HCT116 (cell line): ENCODE results near the gene VCAN. TPM values are rescaled to one million over a fixed set of nuclear protein-coding genes. Genes with fewer than 3 reads are reported as not detected.

ENCODE experiments used
- ATAC-seq: fragments of 200-7000 bp; cut with Tn5 transposase; 2 replicates; pipeline ENCODE4 v1.9.1; 2020; ENCODE audit warnings: mild to moderate bottlenecking, moderate library complexity
- BruUV-seq: library from RNA; stranded (reverse); fragments of 400-500 nt; replicated peaks from 2 replicates; lab custom pipeline; 2021; lab: Mats Ljungman, UMichigan
- CTCF ChIA-PET: fragments of 300-600 bp; sonication (Branson Sonifier 250); formaldehyde crosslinking; loops from one replicate; lab custom pipeline; 2021; ENCODE audit warnings: antibody characterized with exemption; lab: Charles Lee
- POLR2A ChIA-PET: fragments of 300-600, 350-600 bp; sonication (Branson Sonifier 250); formaldehyde crosslinking; loops from one replicate; lab custom pipeline; 2021; ENCODE audit warnings: antibody characterized with exemption; lab: Charles Lee
- RAD21 ChIA-PET, 2 experiments: fragments of 300-600 bp; sonication (Branson Sonifier 250); formaldehyde crosslinking; loops; one replicate each; lab custom pipeline; 2023; ENCODE audit warnings: low total read pairs in 2 of 2; ENCODE audit not compliant: uncharacterized antibody in 2 of 2, unreplicated experiment in 2 of 2, low non-redundant PET in 1 of 2; lab: Charles Lee
- DNase-seq: peaks from one replicate; pipeline ENCODE4 v3.0.0-alpha.2; 2010; ENCODE audit warnings: low read depth, low spot score
- H2AFZ ChIP-seq: fragments of 200-600 bp; shearing (Covaris generic), sonication (generic); 2 replicates; pipeline ENCODE4 v1.6.1; 2017; ENCODE audit warnings: low read depth, mixed run types, mixed read lengths, antibody characterized with exemption, low read length; ENCODE audit not compliant: poor library complexity, severe bottlenecking
- H3K27ac ChIP-seq: 2 replicates; pipeline ENCODE4 v1.5.1; 2012; ENCODE audit warnings: low read depth, low read length
- H3K27me3 ChIP-seq: fragments of 200-600 bp; sonication (generic); 2 replicates; pipeline ENCODE4 v1.6.1; 2016; ENCODE audit warnings: mixed run types, low read length, mixed read lengths; ENCODE audit not compliant: insufficient read depth
- H3K36me3 ChIP-seq, 2 experiments: fragments of 200-500 bp in 1 of 2; fragments of 200-600 bp in 1 of 2; sonication (Bioruptor generic) in 1 of 2; sonication (generic) in 1 of 2; 2 replicates each; pipeline versions ENCODE4 v1.5.1 to v1.6.1; 2014 to 2016; ENCODE audit warnings: low read length in 2 of 2, inconsistent platforms in 1 of 2, mixed read lengths in 1 of 2, mixed run types in 1 of 2; ENCODE audit not compliant: insufficient read depth in 2 of 2, control insufficient read depth in 1 of 2
- H3K4me1 ChIP-seq, 2 experiments: fragments of 200-600 bp in 1 of 2; sonication (generic) in 1 of 2; 2 replicates each; pipeline versions ENCODE4 v1.5.1 to v1.6.1; 2012 to 2017; ENCODE audit warnings: low read length in 2 of 2, inconsistent platforms in 1 of 2, mild to moderate bottlenecking in 1 of 2, mixed read lengths in 1 of 2, mixed run types in 1 of 2, moderate library complexity in 1 of 2; ENCODE audit not compliant: insufficient read depth in 2 of 2, control insufficient read depth in 1 of 2
- H3K4me2 ChIP-seq: fragments of 200-600 bp; sonication (generic); 2 replicates; pipeline ENCODE4 v1.6.1; 2017; ENCODE audit warnings: mixed run types, low read length, mixed read lengths
- H3K4me3 ChIP-seq, 2 experiments: fragments of 200-600 bp in 1 of 2; sonication (generic) in 1 of 2; replicated peaks in 1 of 2; 2 replicates each; pipeline ENCODE4 v1.5.1; 2011 to 2016; ENCODE audit warnings: low read length in 2 of 2, control low read depth in 1 of 2, low read depth in 1 of 2, mild to moderate bottlenecking in 1 of 2, mixed read lengths in 1 of 2, mixed run types in 1 of 2
- H3K79me2 ChIP-seq: fragments of 200-600 bp; sonication (generic); 2 replicates; pipeline ENCODE4 v1.6.1; 2017; ENCODE audit warnings: mild to moderate bottlenecking, mixed run types, low read length, moderate library complexity, mixed read lengths; ENCODE audit not compliant: insufficient read depth
- H3K9ac ChIP-seq: fragments of 200-600 bp; sonication (generic); 2 replicates; pipeline ENCODE4 v1.6.1; 2016; ENCODE audit warnings: low read length, mixed read lengths
- H3K9me2 ChIP-seq: fragments of 200-600 bp; sonication (generic), shearing (Covaris generic); 2 replicates; pipeline ENCODE4 v1.6.1; 2017; ENCODE audit warnings: mixed run types, mild to moderate bottlenecking, moderate library complexity; ENCODE audit not compliant: insufficient read depth
- H3K9me3 ChIP-seq, 2 experiments: fragments of 200-500 bp in 1 of 2; fragments of 200-600 bp in 1 of 2; sonication (Bioruptor generic) in 1 of 2; sonication (generic) in 1 of 2; 2 replicates each; pipeline ENCODE4 v1.6.1; 2014 to 2017; ENCODE audit warnings: low read length in 2 of 2, mixed read lengths in 2 of 2, inconsistent platforms in 1 of 2, low read depth in 1 of 2, mild to moderate bottlenecking in 1 of 2, mixed run types in 1 of 2, moderate library complexity in 1 of 2; ENCODE audit not compliant: control insufficient read depth in 1 of 2, insufficient read depth in 1 of 2
- H4K20me1 ChIP-seq: fragments of 200-600 bp; sonication (generic), shearing (Covaris generic); 2 replicates; pipeline ENCODE4 v1.6.1; 2017; ENCODE audit warnings: mixed run types, mild to moderate bottlenecking, moderate library complexity; ENCODE audit not compliant: insufficient read depth
- CBX3 ChIP-seq: IDR thresholded peaks from 2 replicates; pipeline ENCODE4 v1.6.1; 2012; ENCODE audit warnings: low read depth
- ELF1 ChIP-seq: IDR thresholded peaks from 2 replicates; pipeline ENCODE4 v1.6.1; 2012; ENCODE audit warnings: low read depth, borderline replicate concordance
- EZH2 ChIP-seq: fragments of 200-600 bp; sonication (generic); IDR thresholded peaks from 2 replicates; pipeline ENCODE4 v1.6.1; 2017; ENCODE audit warnings: antibody characterized with exemption, mixed run types
- POLR2A ChIP-seq: IDR thresholded peaks from 2 replicates; pipeline ENCODE4 v1.7.0; 2011; ENCODE audit warnings: borderline replicate concordance; ENCODE audit not compliant: insufficient read depth, insufficient read length; ENCODE audit errors: extremely low read depth
- SIN3A ChIP-seq: IDR thresholded peaks from 2 replicates; pipeline ENCODE4 v1.6.1; 2012; ENCODE audit warnings: low read depth
- SP1 ChIP-seq: IDR thresholded peaks from 2 replicates; pipeline ENCODE4 v1.6.1; 2012; ENCODE audit warnings: low read depth
- TCF7L2 ChIP-seq: IDR thresholded peaks from 2 replicates; pipeline ENCODE4 v1.7.0; 2011; ENCODE audit warnings: borderline replicate concordance, inconsistent platforms; ENCODE audit not compliant: insufficient read depth, insufficient read length; ENCODE audit errors: extremely low read depth
- YY1 ChIP-seq: IDR thresholded peaks from 2 replicates; pipeline ENCODE4 v1.6.1; 2011; ENCODE audit warnings: low read length, low read depth, moderate library complexity, mild to moderate bottlenecking; ENCODE audit not compliant: insufficient replicate concordance; ENCODE audit errors: extremely low read depth
- ZFX ChIP-seq: fragments of 450-650 bp; IDR thresholded peaks from 2 replicates; pipeline ENCODE4 v1.6.1; 2017
- intact Hi-C: fragments of 100-400 bp; cut with micrococcal nuclease; formaldehyde crosslinking; loops from 2 replicates; pipeline ENCODE4 v1.10.0; 2022
- total RNA-seq: library from RNA; stranded (reverse); gene quantifications from one replicate; pipeline ENCODE4 v1.2.1, GENCODE V29; 2021; ENCODE audit not compliant: unreplicated experiment
- TF ChIP-seq, protein P1 (sequence below): IDR thresholded peaks from 2 replicates; pipeline ENCODE4 v1.6.1; 2012; ENCODE audit warnings: low read depth
- TF ChIP-seq, protein P2 (sequence below): IDR thresholded peaks from 2 replicates; pipeline ENCODE4 v1.6.1; 2011; ENCODE audit warnings: mild to moderate bottlenecking, low read length, moderate library complexity; ENCODE audit not compliant: insufficient replicate concordance; ENCODE audit errors: extremely low read depth
- TF ChIP-seq, protein P3 (sequence below): IDR thresholded peaks from 2 replicates; pipeline ENCODE4 v1.6.1; 2012
- TF ChIP-seq, protein P4 (sequence below), 3 experiments: fragments of 200-600 bp in 1 of 3; sonication (generic) in 1 of 3; IDR thresholded peaks in 2 of 3; conservative IDR thresholded peaks in 1 of 3; 2 replicates each; pipeline ENCODE4 v1.5.1; 2012 to 2017; ENCODE audit warnings: low read depth in 2 of 3, low read length in 2 of 3, antibody characterized with exemption in 1 of 3, borderline replicate concordance in 1 of 3, control low read depth in 1 of 3, mild to moderate bottlenecking in 1 of 3, mixed read lengths in 1 of 3, mixed run types in 1 of 3, moderate library complexity in 1 of 3; ENCODE audit not compliant: insufficient read depth in 1 of 3

Gene VCAN
- total RNA-seq, 1 experiment from 2014 or later: 49.9 TPM

DNA sequence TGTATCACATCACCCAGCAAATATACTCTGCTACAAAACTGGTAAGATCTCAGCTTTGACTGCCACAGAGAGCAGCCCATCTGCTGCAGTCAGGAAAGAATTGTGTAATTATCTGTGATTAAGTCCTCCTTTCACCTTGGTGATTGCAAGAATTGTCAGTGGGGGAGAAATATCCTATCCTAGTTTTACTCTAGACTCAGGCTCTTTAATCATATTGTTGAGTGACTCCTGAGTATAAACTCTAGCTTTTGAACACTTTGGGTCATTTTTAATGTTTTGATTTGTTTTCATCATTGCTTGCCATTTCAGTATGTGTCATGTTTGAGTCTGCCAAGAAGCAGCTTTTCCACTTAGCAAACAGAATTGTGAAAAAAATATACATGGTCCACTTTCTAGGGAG, 32.1 kb downstream of the VCAN start:
- ChIA-PET POLR2A (no interaction called here), CTCF (no interaction called here), RAD21 (no interaction called here)
- DNase-seq (no peak), ATAC-seq (no peak)
- Histone ChIP-seq H3K27ac (no peak overlapping the region), H3K4me1 (no peaks in the 10 kb centered on the region), H4K20me1 (no peaks in the 10 kb centered on the region), H3K9me3 (no peaks in the 10 kb centered on the region), H3K27me3 (no peaks in the 10 kb centered on the region), H3K4me3 (no peak overlapping the region), H3K9ac (no peak overlapping the region), H3K79me2 (no peaks in the 10 kb centered on the region), H3K4me2 (no peak overlapping the region), H3K36me3 (no peaks in the 10 kb centered on the region), H3K9me2 (no peaks in the 10 kb centered on the region), H2AFZ (no peak overlapping the region)
- intact Hi-C loops: no loop called here
- no TSS peak for BruUV-seq
- TF ChIP-seq POLR2A: no peak
- no peak for TF ChIP-seq ELF1
- TF ChIP-seq TCF7L2: no peak
- TF ChIP-seq CBX3: no peak
- TF ChIP-seq SP1: no peak
- TF ChIP-seq, protein P1, sequence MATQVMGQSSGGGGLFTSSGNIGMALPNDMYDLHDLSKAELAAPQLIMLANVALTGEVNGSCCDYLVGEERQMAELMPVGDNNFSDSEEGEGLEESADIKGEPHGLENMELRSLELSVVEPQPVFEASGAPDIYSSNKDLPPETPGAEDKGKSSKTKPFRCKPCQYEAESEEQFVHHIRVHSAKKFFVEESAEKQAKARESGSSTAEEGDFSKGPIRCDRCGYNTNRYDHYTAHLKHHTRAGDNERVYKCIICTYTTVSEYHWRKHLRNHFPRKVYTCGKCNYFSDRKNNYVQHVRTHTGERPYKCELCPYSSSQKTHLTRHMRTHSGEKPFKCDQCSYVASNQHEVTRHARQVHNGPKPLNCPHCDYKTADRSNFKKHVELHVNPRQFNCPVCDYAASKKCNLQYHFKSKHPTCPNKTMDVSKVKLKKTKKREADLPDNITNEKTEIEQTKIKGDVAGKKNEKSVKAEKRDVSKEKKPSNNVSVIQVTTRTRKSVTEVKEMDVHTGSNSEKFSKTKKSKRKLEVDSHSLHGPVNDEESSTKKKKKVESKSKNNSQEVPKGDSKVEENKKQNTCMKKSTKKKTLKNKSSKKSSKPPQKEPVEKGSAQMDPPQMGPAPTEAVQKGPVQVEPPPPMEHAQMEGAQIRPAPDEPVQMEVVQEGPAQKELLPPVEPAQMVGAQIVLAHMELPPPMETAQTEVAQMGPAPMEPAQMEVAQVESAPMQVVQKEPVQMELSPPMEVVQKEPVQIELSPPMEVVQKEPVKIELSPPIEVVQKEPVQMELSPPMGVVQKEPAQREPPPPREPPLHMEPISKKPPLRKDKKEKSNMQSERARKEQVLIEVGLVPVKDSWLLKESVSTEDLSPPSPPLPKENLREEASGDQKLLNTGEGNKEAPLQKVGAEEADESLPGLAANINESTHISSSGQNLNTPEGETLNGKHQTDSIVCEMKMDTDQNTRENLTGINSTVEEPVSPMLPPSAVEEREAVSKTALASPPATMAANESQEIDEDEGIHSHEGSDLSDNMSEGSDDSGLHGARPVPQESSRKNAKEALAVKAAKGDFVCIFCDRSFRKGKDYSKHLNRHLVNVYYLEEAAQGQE: no peak
- TF ChIP-seq YY1: no peak

DNA sequence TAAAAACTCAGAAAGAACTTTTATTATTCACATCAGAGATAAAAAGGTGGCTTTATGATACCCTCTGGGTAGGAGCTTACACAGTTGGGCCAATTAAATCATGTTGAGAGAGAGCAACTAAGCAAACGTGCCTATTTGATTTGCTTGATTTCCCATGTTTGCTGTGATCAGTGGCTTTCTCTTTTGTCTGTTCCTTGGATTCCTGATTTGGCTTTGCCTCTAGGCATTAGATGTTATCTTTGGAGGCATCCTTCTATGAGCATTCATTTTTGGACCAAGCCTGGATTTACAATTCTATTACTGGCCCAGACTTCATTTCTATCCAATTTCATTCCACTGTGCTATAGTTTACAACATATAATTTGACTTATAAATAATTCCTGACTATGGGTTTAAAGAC, 35.9 kb downstream of the VCAN start:
- H3K27me3 ChIP-seq: no peaks in the 10 kb centered on the region
- no TSS peak for BruUV-seq
- ChIA-PET POLR2A (no interaction called here), CTCF (no interaction called here), RAD21 (no interaction called here)
- no peaks in the 10 kb centered on the region for H3K4me1 ChIP-seq
- no peak overlapping the region for H3K4me2 ChIP-seq
- ATAC-seq (no peak), DNase-seq (no peak)
- H3K27ac ChIP-seq: no peak overlapping the region
- no peaks in the 10 kb centered on the region for H3K9me2 ChIP-seq
- no peaks in the 10 kb centered on the region for H3K36me3 ChIP-seq
- H3K79me2 ChIP-seq: no peaks in the 10 kb centered on the region
- intact Hi-C loops: no loop called here
- H3K4me3 ChIP-seq: no peak overlapping the region
- no peaks in the 10 kb centered on the region for H4K20me1 ChIP-seq
- no peak overlapping the region for H3K9ac ChIP-seq
- no peak overlapping the region for H2AFZ ChIP-seq
- no peaks in the 10 kb centered on the region for H3K9me3 ChIP-seq
- TF ChIP-seq TCF7L2 (no peak), EZH2 (no peak), CBX3 (no peak), ZFX (no peak), SIN3A (no peak), POLR2A (no peak)
- TF ChIP-seq, protein P2, sequence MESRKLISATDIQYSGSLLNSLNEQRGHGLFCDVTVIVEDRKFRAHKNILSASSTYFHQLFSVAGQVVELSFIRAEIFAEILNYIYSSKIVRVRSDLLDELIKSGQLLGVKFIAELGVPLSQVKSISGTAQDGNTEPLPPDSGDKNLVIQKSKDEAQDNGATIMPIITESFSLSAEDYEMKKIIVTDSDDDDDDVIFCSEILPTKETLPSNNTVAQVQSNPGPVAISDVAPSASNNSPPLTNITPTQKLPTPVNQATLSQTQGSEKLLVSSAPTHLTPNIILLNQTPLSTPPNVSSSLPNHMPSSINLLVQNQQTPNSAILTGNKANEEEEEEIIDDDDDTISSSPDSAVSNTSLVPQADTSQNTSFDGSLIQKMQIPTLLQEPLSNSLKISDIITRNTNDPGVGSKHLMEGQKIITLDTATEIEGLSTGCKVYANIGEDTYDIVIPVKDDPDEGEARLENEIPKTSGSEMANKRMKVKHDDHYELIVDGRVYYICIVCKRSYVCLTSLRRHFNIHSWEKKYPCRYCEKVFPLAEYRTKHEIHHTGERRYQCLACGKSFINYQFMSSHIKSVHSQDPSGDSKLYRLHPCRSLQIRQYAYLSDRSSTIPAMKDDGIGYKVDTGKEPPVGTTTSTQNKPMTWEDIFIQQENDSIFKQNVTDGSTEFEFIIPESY: no peak
- TF ChIP-seq, protein P3, sequence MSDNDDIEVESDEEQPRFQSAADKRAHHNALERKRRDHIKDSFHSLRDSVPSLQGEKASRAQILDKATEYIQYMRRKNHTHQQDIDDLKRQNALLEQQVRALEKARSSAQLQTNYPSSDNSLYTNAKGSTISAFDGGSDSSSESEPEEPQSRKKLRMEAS: no peak
- TF ChIP-seq, protein P4, sequence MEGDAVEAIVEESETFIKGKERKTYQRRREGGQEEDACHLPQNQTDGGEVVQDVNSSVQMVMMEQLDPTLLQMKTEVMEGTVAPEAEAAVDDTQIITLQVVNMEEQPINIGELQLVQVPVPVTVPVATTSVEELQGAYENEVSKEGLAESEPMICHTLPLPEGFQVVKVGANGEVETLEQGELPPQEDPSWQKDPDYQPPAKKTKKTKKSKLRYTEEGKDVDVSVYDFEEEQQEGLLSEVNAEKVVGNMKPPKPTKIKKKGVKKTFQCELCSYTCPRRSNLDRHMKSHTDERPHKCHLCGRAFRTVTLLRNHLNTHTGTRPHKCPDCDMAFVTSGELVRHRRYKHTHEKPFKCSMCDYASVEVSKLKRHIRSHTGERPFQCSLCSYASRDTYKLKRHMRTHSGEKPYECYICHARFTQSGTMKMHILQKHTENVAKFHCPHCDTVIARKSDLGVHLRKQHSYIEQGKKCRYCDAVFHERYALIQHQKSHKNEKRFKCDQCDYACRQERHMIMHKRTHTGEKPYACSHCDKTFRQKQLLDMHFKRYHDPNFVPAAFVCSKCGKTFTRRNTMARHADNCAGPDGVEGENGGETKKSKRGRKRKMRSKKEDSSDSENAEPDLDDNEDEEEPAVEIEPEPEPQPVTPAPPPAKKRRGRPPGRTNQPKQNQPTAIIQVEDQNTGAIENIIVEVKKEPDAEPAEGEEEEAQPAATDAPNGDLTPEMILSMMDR (IDR thresholded peaks at IDR 0.05 in 2 of 3, conservative IDR thresholded peaks at IDR 0.05 in 1 of 3; ENCODE audit: borderline replicate concordance in 1 of 3, insufficient read depth in 1 of 3, low read depth in 2 of 3, low read length in 2 of 3): no peak
